HG03139 (cell line): ENCODE results near the gene PCDH18.

Experiments used
- ATAC-seq: cut with Tn5 transposase; IDR thresholded peaks from one replicate; pipeline ENCODE4 v1.9.1; 2021; ENCODE audit not compliant: unreplicated experiment

PCDH18 gene

GRCh38 chr4:137471895-137472294 lies 60.4 kb downstream of the PCDH18 start:
- ATAC-seq = no peak

- ATAC-seq = no peak
Measured at GRCh38 chr4:137471461-137471860, 60.8 kb downstream of the PCDH18 start.

GRCh38 chr4:137470806-137471205 lies 61.5 kb downstream of the PCDH18 start:
- no peak for ATAC-seq
